ENCODE data around the gene ENTPD3. TPM values are rescaled to one million over a fixed set of nuclear protein-coding genes. Genes with fewer than 3 reads are reported as not detected.

ENTPD3 gene
- total and polyA plus RNA-seq, 2 of the 13 experiments (the other 11 are each of a cell fraction or from before 2014, with no cell fraction given), result 0.07 TPM; not detected in 1

DNA sequence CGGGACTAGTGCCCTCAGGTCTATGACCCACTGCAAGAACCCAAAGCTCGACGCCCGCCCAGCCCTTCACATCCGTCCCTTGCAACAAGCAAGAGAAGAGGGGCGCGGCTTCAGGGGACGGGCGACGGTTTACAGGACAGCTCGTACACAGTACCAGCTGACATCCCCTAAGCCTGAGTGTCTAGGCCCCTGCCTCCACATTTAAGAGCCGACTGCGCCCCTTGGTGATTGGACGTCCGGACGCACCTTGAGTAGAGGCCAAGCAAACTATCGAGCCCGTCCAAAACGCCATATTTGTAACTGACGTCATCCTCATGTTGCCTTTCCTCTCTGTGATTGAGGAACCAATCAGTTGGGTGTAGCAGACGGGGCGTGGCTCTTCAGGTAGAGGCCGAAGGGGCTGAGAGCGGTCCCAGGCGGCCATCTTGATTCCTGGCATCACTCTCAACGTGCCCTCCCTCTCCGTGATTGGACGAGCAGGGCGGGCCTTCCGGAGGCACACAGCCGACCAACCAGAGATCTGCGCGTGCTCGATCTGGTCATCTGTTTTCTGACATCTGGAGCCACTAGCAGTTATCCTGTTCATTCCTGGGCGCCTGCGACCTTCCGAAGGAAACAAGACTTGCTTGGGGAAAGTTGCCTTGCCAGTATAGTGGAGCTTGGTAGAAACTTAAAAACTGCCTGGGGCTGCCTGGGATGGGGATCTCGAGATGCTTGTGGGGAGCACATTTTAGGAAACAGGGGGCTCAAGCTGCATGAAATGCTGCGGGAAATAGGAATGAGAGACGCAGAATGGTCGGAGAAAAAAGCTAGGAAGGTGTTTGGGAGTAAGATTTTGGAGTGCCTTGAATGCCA, 66.1 kb downstream of the ENTPD3 start (continued):
- TF ChIP-seq ZNF543 (CRISPR knock-in tag; IDR thresholded peaks at IDR 0.05) (no peak), THRA (CRISPR knock-in tag; IDR thresholded peaks at IDR 0.05; ENCODE audit: borderline replicate concordance) (no peak), TAF1 (CRISPR knock-in tag; IDR thresholded peaks at IDR 0.05) (peak; percentile 87), AKAP8 (CRISPR knock-in tag; IDR thresholded peaks at IDR 0.05) (no peak), NR2C2 (CRISPR knock-in tag; IDR thresholded peaks at IDR 0.05; ENCODE audit: borderline replicate concordance) (peak; percentile 78), TBL1XR1 (IDR thresholded peaks at IDR 0.05; ENCODE audit: borderline replicate concordance, low read length, partially characterized antibody) (no peak), ZNF660 (CRISPR knock-in tag; IDR thresholded peaks at IDR 0.05; ENCODE audit: borderline replicate concordance, low read depth) (no peak), POLR2A (IDR thresholded peaks at IDR 0.05; ENCODE audit: insufficient read depth in 1 of 2, low read depth in 2 of 2, low read length in 2 of 2) (peak; percentile 81 to 82), RFX5 (IDR thresholded peaks at IDR 0.05; ENCODE audit: low read depth, low read length) (peak; percentile 90), NFIB (CRISPR knock-in tag; IDR thresholded peaks at IDR 0.05; ENCODE audit: borderline replicate concordance) (no peak), ZNF282 (IDR thresholded peaks at IDR 0.05; ENCODE audit: partially characterized antibody) (no peak), ZNF44 (CRISPR knock-in tag; IDR thresholded peaks at IDR 0.05) (no peak), NONO (IDR thresholded peaks at IDR 0.05) (no peak), NONO (CRISPR knock-in tag; conservative IDR thresholded peaks at IDR 0.05) (peak; percentile 44; the same call in 1 of the 2 replicates), HOXA9 (CRISPR knock-in tag; IDR thresholded peaks at IDR 0.05; ENCODE audit: borderline replicate concordance) (no peak), KDM2A (CRISPR knock-in tag; IDR thresholded peaks at IDR 0.05; ENCODE audit: borderline replicate concordance, low read depth) (no peak; the same call in 1 of the 2 replicates)
- TF ChIP-seq, protein P1, sequence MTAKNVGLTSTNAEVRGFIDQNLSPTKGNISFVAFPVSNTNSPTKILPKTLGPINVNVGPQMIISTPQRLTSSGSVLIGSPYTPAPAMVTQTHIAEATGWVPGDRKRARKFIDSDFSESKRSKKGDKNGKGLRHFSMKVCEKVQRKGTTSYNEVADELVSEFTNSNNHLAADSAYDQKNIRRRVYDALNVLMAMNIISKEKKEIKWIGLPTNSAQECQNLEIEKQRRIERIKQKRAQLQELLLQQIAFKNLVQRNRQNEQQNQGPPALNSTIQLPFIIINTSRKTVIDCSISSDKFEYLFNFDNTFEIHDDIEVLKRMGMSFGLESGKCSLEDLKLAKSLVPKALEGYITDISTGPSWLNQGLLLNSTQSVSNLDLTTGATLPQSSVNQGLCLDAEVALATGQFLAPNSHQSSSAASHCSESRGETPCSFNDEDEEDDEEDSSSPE (CRISPR knock-in tag; IDR thresholded peaks at IDR 0.05), result no peak; the same call in 1 of the 2 replicates
- TF ChIP-seq, protein P2, sequence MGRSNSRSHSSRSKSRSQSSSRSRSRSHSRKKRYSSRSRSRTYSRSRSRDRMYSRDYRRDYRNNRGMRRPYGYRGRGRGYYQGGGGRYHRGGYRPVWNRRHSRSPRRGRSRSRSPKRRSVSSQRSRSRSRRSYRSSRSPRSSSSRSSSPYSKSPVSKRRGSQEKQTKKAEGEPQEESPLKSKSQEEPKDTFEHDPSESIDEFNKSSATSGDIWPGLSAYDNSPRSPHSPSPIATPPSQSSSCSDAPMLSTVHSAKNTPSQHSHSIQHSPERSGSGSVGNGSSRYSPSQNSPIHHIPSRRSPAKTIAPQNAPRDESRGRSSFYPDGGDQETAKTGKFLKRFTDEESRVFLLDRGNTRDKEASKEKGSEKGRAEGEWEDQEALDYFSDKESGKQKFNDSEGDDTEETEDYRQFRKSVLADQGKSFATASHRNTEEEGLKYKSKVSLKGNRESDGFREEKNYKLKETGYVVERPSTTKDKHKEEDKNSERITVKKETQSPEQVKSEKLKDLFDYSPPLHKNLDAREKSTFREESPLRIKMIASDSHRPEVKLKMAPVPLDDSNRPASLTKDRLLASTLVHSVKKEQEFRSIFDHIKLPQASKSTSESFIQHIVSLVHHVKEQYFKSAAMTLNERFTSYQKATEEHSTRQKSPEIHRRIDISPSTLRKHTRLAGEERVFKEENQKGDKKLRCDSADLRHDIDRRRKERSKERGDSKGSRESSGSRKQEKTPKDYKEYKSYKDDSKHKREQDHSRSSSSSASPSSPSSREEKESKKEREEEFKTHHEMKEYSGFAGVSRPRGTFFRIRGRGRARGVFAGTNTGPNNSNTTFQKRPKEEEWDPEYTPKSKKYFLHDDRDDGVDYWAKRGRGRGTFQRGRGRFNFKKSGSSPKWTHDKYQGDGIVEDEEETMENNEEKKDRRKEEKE (IDR thresholded peaks at IDR 0.05), result no peak
- TF ChIP-seq, protein P3, sequence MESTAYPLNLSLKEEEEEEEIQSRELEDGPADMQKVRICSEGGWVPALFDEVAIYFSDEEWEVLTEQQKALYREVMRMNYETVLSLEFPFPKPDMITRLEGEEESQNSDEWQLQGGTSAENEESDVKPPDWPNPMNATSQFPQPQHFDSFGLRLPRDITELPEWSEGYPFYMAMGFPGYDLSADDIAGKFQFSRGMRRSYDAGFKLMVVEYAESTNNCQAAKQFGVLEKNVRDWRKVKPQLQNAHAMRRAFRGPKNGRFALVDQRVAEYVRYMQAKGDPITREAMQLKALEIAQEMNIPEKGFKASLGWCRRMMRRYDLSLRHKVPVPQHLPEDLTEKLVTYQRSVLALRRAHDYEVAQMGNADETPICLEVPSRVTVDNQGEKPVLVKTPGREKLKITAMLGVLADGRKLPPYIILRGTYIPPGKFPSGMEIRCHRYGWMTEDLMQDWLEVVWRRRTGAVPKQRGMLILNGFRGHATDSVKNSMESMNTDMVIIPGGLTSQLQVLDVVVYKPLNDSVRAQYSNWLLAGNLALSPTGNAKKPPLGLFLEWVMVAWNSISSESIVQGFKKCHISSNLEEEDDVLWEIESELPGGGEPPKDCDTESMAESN (CRISPR knock-in tag; conservative IDR thresholded peaks at IDR 0.05), result peak; percentile 92
